Measurements from ENCODE around the gene VIL1.

Gene VIL1

DNA sequence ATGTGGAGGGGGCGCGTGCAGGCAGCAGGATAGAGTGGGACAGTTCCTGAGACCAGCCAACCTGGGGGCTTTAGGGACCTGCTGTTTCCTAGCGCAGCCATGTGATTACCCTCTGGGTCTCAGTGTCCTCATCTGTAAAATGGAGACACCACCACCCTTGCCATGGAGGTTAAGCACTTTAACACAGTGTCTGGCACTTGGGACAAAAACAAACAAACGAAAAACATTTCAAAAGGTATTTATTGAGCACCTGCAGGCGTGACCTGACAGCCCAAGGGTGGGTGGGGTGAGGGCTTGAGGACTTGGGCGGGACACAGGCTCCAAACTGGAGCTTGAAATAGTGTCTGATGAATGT, 23.9 kb upstream of the VIL1 start:
- no peak for DNase-seq (ENCODE audit: low spot score)

- DNase-seq (ENCODE audit: low spot score), result no peak
Measured at GRCh38 chr2:218395456-218395825, 23.5 kb upstream of the VIL1 start.

DNA sequence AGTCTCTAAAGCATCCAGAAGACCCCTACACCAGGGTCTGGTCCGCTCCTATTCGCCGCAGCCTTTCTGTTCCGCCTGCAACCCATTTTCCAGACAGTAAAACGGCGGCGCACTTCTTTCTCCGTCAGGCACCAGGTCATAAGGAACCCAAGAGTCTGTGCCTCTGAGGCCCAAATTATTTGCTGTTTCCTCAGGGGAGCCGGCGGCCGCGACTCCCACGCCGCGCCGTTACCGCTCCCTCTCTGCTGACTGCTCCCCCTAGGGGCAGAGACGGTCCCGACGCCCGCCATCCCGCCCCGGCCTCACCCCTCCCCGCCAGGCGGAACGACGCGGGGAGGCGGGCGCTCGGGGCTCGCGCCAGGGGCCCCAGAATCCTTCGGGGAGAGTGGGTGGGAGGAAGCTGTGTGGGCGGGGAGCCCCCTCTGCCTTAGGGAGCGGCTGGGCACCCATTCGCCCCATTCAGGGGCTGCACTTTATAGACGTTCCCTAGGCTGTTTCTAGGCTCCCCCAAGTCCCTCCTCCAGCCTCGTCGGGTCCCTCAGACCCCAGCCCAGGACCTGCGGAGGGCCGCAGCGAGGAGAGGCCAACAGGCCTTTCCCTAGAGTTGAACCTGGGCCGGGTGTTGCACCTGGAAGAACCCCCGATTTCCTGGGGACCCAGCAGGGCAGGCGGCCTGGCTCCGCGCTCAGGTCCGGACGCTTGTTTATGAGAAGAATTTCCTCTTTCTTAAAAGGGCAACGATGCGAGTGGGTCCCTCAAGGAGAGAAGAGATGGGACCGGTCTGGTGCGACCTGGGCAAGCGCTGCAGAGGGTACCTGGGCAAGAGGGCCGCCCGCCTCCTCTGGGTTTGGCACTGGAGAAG, 22.9 kb upstream of the VIL1 start:
- peak; percentile 95 for DNase-seq (ENCODE audit: low spot score)

DNA sequence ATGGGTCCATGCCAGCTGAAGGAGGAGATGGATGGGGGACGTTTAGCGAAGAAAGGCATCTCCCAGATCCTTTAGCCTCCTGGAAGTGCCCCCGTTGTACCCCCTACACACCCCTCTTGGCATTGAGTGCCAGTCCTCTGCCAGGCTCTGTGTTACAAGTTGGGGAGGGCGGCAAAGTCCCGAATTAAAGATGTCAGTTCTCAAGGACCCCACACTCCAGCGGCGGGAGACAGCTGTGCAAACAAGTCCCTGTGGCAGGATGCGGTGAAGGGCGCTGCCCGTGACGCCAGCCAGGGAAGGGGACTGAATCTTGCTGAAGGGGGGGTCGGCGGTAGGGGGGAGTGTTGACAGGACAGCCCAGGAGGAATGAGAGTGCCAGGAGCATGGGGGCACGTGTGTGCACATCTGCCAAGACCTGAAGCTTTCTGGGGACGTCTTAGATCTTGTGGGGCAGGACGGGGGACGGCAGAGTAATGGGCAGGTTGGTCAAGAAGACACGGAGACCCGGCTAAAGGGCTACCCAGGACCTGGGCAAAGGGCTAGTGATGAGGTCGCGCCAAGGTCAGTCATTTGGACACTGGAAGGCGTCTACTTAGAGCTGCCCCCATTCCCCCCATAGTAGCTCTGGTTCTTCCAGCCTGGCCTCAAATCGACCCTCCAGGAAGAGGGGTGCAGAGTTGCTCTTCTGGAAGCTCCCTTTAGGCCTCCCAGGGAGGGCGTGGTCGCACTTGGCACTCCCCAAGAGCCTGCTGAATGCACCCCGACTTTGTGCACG, 22.0 kb upstream of the VIL1 start:
- peak; percentile 72 for DNase-seq (ENCODE audit: low spot score)

- no peak for DNase-seq (ENCODE audit: low spot score)
Measured at GRCh38 chr2:218397463-218397819, 21.5 kb upstream of the VIL1 start.

- DNase-seq (ENCODE audit: low spot score), result peak; percentile 83
Measured at GRCh38 chr2:218397820-218398436, 21.0 kb upstream of the VIL1 start.

DNA sequence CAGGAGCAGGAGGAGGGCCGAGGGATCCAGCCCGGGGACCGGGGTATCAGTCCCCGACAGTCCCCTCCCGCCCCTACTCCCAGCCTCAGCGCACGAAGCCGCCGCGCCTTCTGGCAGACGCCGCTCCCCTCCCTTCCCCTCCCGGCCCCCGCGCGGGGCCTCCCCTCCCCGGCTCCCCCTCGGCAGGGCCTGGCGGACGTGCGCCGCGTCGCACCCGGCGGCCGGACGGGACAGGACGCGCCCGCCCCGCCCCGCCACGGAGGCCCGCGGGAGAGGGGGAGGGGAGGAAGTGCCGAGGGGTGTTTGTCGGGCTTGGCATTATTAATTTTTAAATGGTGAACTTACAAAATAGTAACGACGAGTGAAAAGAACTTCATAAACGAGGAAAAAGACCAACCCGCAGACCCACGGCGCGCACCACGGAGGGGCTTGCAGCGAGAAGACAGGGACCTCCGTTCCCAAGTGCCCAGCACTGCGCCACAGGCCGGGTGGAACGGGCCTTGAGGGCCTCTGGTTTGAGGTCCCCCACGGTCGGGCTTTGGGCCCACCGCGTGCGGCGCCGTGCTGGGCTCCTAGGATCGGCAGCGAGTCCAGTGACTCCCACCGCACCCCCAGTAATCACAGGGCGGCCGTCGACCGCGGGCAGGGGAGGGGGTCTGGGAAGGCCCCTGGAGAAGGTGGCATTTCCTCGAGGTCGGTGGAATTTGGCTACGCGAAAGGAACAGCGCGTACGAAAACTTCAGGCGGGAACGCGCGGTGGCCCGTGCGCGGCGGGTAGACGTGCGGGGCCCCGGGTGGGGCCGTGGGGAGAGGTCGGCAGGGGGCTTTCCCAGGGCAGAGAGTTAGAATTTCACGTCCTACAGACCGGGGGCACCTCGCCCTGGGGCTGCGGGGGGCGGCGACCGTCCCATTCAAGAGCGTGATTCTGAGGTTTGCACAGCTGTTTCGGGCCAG, 20.2 kb upstream of the VIL1 start:
- peak; percentile 83 for DNase-seq (ENCODE audit: low spot score)

GRCh38 chr2:218399391-218400166, 19.3 kb upstream of the VIL1 start, which contains the start of gene CTDSP1:
Gene CTDSP1, plus strand, starts transcription at chr2:218399868. Its CDS starts 223 bp downstream, at chr2:218400091.
- peak; percentile 97 for DNase-seq (ENCODE audit: low spot score)

- DNase-seq (ENCODE audit: low spot score), result peak; percentile 20
Measured at GRCh38 chr2:218400167-218400929, 18.6 kb upstream of the VIL1 start.

DNA sequence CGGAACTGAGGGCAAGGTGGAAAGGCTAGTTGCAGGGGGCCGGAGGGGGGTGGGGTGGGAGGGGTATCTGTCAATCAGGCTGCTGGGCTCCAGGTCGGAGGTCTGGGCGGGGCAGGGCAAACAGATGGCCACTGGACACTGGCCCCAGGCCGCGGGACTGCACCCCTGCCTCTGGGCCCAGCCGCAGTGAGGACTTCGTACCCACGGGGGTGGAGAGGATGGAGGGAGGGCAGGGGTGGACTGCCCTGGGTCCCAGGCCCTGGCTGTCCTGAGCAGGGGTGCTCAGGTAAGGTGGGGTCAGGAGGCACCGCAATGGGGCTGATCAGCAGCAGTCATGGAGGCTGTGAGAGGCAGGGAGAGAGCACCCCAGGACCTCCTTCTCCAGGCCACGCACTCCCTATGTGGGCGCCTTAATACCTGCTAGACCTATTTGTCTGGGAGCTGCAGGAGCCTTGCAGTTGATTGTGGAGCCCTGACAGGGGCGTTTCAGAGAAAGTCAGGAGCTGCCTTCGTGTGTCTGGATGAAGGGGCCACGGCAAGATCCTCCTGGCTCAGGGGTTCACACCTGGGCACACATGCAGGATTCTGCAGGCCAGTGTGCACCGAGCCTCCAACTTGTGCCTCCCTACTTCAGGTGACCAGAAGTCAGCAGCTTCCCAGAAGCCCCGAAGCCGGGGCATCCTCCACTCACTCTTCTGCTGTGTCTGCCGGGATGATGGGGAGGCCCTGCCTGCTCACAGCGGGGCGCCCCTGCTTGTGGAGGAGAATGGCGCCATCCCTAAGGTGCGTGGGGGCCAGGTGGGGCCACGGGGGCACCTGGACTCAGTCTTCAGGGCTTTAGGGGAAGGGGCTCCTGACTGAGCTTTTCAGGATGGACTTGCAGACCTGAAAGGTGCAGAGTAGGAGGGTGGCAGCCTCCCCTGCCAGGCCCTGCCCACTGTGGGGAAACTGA, 17.7 kb upstream of the VIL1 start:
- no peak for DNase-seq (ENCODE audit: low spot score)

GRCh38 chr2:218401890-218402289, 17.0 kb upstream of the VIL1 start:
- DNase-seq (ENCODE audit: low spot score), result no peak

DNA sequence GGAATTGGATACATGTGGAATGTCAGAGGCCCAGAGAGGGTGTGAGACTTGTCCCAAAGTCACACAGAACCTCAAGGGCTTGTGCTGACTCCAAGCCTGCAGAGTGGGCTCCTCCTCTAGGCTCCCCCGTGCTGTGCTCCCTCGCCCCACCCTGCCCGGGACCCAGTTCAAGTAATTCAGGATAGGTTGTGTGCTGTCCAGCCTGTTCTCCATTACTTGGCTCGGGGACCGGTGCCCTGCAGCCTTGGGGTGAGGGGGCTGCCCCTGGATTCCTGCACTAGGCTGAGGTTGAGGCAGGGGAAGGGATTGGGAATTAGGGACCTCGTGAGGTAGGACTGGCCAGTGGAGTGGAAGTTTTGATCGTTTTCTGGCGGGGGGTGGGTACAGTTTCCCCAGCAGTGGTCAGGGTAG, 16.4 kb upstream of the VIL1 start:
- no peak for DNase-seq (ENCODE audit: low spot score)

DNA sequence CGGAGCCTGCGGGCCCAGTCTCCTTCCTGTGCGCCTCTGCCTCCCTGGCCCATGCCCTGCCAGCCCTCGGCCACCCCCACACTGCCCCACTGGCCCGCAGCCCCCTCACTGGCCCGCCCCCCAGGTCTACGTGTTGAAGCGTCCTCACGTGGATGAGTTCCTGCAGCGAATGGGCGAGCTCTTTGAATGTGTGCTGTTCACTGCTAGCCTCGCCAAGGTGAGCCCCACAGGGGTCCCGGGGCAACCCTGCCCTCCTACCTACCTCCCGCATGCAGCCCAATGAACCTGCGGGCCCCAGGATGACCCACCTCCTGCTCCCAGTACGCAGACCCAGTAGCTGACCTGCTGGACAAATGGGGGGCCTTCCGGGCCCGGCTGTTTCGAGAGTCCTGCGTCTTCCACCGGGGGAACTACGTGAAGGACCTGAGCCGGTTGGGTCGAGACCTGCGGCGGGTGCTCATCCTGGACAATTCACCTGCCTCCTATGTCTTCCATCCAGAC, 16.0 kb upstream of the VIL1 start:
- DNase-seq (ENCODE audit: low spot score), result no peak

DNA sequence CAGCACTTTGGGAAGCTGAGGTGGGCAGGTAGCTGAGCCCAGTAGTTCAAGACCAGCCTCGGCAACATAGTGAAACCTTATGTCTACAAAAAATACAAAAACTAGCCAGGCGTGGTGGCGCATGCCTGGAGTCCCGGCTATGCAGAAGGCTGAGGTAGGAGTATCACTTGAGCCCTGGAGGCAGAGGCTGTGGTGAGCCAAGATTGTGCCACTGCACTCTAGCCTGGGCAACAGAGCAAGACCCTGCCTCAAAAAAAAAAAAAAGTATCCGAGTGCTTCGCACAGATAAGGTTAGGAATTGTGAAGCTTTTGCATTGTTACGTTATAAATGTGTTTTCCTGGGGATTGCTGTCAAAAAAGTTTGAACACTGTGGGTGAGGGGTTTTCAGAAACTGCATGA, 15.1 kb upstream of the VIL1 start:
- no peak for DNase-seq (ENCODE audit: low spot score)

- no peak for DNase-seq (ENCODE audit: low spot score)
Measured at GRCh38 chr2:218404351-218405085, 14.4 kb upstream of the VIL1 start.

DNA sequence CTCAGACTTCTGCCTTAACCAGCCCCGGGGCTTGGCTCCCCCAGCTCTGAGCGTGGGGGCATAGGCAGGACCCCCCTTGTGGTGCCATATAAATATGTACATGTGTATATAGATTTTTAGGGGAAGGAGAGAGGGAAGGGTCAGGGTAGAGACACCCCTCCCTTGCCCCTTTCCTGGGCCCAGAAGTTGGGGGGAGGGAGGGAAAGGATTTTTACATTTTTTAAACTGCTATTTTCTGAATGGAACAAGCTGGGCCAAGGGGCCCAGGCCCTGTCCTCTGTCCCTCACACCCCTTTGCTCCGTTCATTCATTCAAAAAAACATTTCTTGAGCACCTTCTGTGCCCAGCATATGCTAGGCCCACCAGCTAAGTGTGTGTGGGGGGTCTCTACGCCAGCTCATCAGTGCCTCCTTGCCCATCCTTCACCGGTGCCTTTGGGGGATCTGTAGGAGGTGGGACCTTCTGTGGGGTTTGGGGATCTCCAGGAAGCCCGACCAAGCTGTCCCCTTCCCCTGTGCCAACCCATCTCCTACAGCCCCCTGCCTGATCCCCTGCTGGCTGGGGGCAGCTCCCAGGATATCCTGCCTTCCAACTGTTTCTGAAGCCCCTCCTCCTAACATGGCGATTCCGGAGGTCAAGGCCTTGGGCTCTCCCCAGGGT, 13.7 kb upstream of the VIL1 start:
- DNase-seq (ENCODE audit: low spot score), result no peak

DNA sequence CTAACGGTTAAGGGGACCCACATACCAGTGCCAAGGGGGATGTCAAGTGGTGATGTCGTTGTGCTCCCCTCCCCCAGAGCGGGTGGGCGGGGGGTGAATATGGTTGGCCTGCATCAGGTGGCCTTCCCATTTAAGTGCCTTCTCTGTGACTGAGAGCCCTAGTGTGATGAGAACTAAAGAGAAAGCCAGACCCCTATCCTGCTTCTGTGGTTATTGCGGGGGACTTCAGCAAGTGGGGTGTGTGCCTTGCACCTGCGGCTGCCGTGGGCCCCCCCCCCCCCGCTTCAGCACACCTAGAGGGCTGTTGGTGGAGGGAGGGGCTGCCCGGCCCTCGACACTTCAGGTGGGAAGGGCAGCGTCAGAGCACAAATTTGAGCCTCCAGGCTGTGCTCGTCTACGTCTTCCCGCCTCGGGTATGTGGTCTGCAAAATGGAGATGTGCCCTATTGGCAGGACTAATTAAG, 13.1 kb upstream of the VIL1 start:
- DNase-seq (ENCODE audit: low spot score), result no peak

All from kidney tubule cell (primary cell).